Mammary epithelial cell (primary cell): ENCODE results near the gene KIF26A.

Experiments used
- CTCF ChIP-seq, 2 donors: IDR thresholded peaks in 1 of 2; conservative IDR thresholded peaks in 1 of 2; 2 replicates each; pipeline ENCODE4 v1.5.1; 2011 to 2012; ENCODE audit warnings: inconsistent platforms in 2 of 2, low read length in 2 of 2, mild to moderate bottlenecking in 2 of 2, control low read depth in 1 of 2, low read depth in 1 of 2; ENCODE audit not compliant: insufficient read depth in 1 of 2; ENCODE audit errors: extremely low read depth in 1 of 2
- EZH2 ChIP-seq: IDR thresholded peaks from 2 replicates; pipeline ENCODE4 v1.6.1; 2012; ENCODE audit warnings: low read length, inconsistent platforms, borderline replicate concordance

GRCh38 chr14:104209985-104210816 lies 71.8 kb downstream of the KIF26A start:
- TF ChIP-seq CTCF (conservative IDR thresholded peaks at IDR 0.05 in 1 of 2, IDR thresholded peaks at IDR 0.05 in 1 of 2; ENCODE audit: extremely low read depth in 1 of 2, insufficient read depth in 1 of 2, low read depth in 1 of 2, low read length in 2 of 2) (no peak), EZH2 (no peak)
